Activated CD8-positive, alpha-beta memory T cell treated with anti-CD3 and anti-CD28 coated beads, Interleukin-2, amount 50 U/mL, for 24 hours (primary cell): ENCODE data around the gene AFF2.
"Not testable (repeated sequence)": the region's sequence is repeated elsewhere in the genome, so short reads cannot be mapped to it uniquely, and the experiment has no call there.

Experiments used
- DNase-seq: peaks from one replicate; pipeline ENCODE4 v3.0.0-alpha.2; 2020; ENCODE audit errors: extremely low read depth

AFF2 gene

DNA sequence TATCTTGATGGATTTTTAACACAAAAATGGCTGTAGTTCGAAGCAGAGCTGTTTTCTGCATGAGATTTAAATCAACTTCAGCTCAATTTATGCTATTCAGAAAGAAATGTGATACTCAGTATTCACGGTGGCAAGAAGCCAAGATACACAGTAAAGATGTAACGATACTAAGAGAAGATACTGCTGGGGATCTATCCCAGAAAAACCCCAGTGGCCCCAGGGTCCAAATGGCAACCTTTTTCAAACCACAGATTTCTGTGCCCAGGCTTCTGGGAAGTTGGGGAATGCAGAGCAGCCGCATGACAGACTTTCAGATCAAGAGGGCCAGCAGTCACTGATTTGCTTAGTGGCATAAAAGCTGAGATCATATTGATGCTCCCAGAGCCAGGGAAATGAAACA is 353.9 kb downstream of the AFF2 start:
- DNase-seq = no peak

DNA sequence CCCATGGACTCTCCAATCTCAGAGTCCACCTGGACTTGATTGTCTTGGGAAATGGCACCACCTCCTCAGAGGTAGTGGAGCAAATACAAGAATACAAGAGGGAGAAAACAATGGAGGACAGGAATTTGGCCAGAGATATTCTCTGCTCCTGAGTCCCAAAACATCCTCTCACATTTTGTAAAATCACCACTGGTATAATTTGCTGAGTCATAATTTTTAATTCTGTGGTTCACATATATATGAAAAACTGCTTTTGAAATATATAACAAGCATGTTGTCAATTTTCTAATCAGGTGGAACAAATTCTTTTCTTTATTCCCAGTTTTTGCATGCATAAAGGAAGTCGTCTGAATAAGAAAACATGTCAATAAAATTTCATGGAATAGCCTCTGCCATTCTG is 356.1 kb downstream of the AFF2 start:
- no peak for DNase-seq

DNA sequence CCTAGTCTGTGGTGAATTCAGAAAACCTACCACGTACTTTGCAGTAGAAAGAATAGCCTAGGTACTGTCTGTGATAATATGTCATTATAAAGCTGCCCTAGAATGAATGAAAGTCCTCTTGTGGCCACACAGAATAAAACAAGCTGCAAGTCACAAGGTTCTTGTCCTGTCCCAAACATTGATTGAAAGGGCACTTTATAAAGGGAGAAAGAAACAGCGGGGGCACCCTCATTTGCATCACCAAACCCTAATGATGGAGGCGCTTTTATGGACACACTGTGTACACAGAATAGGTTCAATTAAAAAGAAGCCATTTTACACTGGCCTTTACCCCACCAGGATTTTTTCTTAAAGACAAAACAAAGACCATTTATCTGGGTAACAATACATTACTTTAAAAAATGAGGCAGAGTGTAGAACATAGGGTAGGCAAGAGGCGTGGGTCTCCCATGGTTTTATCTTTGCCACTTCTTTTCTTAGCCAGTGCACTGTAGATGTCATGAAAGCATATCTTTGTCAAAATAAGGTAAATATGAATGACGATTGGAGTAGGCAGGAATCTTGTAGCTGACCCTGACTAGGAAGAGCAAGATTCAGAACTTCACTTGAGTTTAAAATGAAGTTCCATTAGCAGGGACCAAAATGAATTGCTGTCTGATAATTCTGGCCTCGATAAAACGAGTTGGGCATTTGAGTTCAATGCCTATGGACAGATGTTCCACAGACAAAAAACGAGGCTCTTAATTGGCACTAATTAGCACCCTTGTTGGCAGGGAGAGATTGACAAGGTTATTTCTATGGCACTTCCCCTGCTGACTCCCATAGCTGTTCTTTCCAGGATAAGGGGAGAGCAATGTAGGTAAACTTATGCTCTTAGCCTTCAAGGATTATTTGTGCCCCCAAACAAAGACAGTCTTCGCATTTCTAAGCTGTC is 365.1 kb downstream of the AFF2 start:
- no peak for DNase-seq

DNA sequence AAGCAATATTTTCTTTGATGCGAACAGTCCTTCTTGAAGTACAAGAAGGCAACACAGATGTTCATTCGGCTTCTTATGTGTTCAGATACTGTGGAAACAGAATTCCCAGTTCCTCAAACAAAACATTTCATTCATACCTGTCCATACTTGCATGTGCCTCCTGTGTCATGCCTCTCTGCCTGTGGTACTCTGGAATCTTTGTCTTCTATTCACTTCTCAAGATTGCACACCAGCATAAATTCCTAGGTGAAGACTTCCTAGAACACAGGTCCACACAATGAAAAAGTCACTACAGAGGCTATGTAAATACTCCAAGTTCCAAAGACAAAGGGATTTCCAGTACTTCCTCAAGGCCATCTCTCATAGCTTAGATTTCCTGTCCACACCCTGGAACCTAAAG is 367.2 kb downstream of the AFF2 start:
- DNase-seq = no peak

DNA sequence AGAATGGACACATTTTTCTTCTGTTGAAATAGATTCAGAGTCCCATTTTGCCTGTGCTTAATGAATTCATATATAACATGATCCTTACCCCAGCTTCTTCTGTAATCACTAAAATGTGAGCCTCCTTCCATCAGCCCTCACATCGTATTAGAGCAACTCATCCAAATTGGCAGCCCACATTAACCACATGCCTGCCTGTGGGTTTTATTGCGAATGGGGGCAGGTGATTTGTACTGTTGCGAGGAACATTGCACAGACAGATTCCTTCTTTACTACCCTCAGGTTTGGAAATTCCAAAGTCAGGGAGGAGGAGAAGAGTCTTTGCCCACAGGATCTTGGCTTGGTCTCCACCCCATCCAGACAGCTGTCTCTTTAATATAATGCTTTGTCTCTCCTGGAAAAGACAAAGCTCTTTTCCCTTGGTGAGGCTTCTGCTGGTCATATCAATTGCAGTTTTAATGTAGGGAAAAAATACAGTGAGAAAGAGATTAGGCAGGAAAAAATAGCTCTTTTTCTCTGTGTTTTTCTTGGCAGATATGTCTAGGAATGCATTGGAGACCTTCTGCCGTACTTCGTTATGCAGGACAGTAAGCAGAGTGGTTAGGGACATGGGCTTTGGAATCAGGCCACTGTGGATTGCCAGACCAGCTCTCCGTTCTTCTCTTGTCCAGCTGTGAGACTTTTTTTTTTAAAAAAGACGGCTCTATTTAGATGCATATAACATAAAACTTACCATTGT is 371.2 kb downstream of the AFF2 start:
- no peak for DNase-seq

DNA sequence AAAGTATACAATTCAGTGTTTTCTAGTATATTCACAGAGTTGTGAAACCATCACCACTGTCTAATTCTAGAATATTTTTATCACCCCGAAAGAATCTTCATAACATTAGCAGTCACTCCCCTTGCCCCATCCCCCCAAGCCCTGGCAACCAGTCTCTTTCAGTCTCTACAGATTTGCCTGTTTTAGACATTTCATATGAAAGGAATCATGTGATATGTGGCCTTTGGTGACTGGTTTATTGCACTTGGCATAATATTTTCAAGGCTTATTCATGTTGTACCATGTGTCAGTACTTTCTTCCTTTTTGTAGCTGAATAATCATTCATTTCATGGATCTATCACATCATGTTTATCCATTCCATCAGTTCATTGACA is 371.7 kb downstream of the AFF2 start:
- DNase-seq = no peak

DNA sequence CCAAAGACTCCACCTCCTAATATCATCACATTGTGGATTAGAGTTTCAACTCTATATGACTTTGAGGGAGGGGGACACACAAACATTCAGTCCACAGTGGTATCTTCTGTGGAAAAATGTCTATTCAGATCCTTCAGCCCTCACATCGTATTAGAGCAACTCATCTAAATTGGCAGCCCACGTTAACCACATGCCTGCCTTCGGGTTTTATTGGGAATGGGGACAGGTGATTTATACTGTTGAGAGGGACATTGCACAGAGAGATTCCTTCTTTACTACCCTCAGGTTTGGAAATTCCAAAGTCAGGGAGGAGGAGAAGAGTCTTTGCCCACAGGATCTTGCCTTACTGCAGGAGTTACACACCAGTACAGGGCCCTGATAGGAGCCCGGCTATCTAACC is 372.5 kb downstream of the AFF2 start:
- DNase-seq = no peak

DNA sequence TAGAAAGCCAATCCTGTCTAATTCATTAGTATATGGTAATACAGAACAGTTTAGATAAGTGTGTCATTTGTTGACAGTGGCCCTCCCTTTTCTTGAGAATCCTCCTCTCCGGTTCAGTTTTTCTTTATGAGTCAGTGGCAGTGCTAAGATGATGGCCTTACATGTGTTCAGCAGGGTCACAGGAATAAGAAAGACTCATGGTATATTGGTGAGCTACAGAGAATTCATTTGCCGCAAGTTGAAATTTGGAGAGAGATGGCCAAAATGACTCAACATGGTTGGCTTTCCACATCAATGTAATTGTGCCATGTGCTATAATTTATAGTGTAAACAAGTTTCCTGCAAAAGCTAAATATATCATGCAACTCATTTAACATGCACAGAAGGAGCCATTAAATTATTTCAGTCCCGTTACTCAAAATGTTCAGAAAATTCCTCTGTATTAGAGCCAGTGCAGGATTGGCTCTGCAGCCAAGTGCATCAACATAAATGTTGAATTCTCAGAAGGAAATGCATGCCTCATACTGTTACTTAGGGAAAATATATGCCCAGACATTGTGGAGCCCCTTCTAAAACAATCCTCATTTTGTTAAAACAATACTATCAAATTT is 374.3 kb downstream of the AFF2 start:
- DNase-seq = no peak

DNA sequence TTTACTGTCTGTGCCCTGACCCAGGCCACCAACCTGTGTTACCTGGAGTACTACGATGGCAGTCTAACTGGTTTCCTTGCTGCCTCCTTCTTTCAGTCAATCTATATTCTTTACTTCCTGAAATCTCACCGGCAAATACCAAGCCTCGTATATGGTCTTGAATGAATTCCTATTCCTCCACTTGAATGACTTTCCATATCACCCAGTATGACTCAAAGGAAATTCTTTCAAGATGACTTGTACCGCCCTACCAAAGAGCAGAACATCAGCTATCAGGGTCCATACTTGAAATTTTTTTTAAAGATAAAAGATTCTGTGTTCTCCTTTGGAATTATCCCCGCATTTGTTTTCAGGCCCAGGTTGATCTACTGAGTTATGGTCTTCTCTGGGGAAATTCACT is 378.0 kb downstream of the AFF2 start:
- no peak for DNase-seq

DNA sequence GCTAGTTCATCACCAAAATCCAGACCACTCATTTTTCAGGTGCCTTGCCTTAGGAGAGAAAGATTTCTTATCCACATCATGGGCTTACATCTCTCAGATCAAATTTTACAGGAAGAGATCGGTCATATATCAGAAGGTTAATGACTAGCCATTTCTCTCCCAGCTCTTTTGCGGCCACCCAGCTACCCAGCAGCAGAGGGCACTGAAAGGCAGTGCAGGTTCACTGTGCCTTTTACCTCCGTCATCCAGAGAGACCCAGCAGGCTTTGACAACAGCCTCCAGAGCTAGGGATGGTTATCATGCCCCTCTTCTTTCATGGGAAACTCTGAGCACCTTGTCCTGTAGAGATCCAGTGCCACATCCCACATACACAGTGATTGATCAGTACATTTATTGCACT is 384.8 kb downstream of the AFF2 start:
- no peak for DNase-seq

DNA sequence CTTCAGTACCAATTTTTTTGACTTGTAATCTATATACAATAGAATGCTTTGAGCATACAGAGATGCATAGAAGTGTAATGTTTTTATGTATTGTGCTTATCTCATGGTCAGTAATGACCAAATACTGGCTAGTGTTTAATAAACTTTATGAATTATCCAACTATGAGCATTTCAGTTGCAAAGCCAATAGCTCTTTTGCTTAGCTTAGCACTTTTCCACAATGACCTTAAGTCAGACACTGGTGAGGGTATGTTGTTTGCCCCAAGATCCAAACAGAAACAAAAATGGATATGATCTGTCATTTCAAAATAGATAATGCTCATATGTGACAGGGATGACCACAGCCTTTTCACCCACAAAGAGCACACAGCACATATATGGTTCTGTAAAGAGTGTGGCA is 393.0 kb downstream of the AFF2 start:
- DNase-seq = no peak

DNA sequence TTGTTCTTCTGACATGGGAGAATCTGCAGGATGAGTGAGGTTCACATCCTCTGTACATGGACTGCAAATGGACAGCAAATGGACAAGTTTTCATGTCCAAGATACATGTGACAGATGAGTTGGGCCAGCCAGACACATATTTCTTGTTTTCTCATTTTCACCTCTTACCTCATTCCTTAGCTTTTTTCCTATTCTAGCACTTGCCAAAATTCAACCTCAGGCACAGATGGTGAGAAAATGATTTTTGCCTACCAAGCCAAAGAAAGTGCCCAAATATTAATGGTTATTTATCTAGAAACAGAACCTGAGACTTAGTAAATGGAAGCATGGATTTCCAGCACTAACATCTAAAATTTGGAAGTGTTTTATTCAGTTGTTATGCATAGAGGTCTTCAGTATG is 402.2 kb downstream of the AFF2 start:
- no peak for DNase-seq

DNA sequence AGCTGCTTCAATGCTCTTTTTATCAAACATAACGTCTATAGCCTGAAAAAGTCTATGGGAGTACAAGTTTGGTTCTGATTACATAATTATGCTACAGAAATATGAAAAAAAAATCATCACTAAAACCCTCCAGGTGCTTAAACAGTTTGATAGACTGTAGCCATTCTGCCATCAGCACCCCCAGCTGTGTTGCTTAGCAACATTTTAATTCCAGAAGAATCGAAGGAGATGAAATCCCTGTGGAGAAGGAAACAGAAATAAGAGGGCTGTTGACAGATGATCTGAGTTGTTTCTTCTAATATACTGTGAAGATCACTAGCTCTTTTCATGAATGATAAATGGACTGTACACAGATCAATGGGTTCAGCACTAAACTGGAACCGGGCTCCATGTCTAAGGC is 402.8 kb downstream of the AFF2 start:
- DNase-seq = no peak

DNA sequence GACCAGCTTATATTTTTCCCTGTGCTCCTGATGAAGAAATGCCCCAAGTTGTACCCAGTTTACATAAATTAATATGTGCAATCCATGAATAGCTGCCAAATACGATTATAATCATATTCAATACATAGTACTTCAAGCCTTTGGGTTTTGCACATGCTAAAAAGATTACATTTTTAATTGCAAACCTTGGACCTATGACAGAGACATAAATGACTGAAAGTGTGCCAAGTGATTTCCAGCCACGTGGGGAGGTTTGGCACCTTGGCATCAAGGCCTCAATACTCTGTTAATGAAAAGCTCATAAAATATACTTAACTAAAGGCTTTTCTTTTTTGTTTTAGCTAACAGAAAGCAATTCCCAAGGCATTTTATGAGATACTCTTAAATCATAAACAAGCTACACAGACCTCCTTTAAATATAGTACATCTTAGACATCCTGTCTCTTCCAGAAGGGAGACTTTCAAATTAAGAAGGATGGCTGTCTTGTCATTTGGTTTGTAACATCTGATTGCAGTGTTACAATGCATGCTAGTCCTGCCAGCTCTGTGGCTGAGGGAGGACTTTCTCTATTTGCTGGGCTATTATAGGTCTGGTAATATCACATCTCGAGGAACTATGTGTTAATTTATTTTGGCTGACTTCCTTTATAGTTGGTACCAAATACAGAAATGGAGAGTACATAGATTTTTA is 404.1 kb downstream of the AFF2 start:
- DNase-seq = no peak

DNA sequence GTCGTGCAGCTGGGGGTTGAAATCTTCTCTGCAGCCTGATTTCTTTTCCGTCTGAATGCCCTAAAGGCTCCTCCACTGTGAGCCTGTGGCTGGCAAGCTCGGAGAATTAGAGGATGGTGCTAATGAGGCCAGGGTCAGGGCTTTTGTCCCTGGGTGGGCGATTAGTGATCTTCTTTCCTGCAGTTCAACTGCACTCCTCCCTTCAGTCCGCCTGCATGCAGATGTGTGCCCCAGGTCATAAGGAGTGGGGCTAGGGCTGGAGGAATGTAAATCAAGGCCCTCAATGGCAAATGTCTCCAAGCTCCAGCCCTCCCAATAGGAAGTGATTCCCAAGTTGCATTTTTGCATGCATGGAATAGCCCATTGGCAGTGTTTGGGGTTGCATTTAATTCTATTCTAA is 405.0 kb downstream of the AFF2 start:
- DNase-seq = no peak

DNA sequence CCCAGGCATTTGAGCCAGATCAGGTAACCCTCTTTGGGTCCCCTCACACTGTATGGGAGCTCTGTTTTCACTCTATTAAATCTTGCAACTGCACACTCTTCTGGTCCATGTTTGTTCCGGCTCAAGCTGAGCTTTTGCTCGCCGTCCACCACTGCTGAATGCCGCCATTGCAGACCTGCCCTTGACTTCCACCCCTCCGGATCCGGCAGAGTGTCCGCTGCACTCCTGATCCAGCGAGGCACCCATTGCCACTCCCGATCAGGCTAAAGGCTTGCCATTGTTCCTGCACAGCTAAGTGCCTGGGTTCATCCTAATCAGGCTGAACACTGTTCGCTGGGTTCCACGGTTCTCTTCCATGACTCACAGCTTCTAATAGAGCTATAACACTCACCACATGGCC is 406.2 kb downstream of the AFF2 start:
- DNase-seq = not testable (repeated sequence)

DNA sequence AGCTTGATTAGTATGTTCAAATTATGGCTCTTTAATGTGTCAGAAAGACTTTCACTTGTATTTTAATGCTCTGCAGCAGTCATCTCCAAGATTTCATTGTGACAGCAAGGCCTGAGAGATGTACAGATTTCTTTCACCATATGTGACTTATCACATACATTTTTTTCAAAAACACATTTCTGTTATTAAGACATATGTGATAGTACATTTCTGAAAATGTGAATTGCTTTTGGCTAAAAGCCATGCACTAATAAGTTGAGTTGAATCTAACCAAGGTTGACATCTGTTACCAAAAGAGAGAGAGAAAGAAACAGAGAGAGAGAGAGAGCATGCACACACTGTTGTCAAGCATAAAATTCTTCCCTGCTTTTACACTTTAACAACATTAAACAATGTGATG is 409.3 kb downstream of the AFF2 start:
- DNase-seq = no peak

DNA sequence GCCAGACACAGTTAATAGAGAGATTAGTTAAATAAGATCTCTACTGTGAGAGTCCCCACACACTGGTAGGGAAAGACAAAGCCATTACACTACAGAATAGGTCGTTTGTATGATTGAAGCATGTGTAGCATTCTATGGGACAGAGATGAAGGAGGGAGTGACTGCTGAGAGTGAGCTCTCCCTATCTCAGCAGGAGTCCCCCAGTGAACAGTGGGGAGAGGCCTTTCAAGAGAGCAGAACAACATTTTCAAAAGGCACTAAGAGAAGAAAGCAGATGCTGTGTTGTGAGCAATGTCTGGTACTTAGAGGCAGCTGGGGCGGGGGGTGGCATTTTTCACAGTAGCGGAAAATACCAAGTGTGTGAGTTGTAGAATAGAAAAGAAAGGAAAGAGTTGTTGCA is 413.6 kb downstream of the AFF2 start:
- DNase-seq = no peak

DNA sequence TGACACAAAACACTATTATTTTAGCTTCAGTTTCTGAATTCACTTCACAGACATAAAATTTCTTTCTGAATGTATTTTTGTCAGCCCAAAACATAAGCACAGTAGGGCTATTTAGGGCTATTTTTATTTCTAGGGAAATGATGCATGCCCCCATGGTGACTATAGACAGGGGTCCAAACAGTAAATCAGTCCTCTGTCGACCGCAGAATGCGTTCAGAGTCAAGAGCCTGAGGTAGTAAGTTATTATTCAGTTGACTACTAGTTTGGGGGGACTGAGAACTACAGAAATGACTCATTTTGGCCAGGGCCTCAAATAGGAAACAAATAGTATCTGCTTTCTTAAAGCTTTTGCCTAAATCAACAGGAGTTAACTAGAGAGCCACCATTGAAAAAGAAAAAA is 414.4 kb downstream of the AFF2 start:
- no peak for DNase-seq

DNA sequence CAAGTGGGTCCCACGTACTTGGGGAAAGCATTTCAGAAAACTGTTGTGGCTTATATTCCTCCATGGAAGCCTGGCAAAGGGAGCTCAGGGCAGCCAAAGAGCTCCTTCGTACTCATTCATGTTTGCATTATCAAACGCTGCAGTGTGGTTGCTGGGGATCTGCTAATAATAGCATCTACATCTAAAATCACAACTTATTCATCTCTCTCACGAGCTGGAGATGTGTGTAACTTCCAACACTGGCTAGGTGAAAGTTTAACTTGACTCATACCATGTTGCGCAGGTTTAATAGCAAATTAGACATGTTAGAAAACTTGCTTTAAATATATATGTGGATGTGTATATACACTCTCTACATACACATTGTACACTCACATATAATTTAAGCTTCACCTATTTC is 415.1 kb downstream of the AFF2 start:
- DNase-seq = no peak

DNA sequence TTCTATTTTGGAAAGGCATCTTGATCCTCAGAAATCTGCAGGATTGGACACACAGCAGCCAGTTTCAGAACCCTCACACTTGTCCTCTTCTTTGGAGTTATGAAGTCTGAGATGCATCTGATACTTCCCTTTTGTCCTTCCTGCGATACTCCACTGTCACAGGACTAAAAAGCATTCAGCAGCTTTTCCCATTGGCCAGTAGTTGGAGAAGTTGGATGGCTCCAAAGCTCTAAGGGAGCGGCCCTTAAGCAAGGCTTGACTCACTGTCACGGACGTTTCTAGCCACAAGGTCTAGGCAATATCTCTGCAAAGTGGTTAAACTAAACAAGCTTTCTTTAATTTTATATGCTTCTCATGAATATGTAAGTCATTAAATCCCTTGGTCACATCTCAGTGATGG is 417.0 kb downstream of the AFF2 start:
- no peak for DNase-seq

DNA sequence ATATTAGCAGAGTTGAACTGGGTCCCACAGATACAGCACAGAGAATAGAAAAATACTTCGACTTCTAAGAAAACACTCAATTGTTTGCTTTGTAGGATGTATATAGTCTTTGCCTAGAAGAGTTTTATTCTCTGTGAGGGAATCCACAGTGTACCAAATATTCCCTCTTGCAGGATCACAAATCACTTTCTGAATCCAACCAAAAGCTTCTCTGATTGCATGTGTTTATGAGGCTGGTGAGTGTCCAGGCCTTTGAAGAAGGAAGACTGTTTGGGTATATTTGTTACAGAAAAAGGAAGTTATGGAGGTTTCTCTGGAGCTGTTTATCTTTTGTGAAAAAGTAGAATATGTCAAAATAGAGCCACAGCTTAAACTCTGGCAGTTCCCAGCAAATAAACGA is 423.2 kb downstream of the AFF2 start:
- no peak for DNase-seq
